Activated CD4-positive, alpha-beta T cell treated with anti-CD3 and anti-CD28 coated beads for 36 hours (primary cell): ENCODE measurements around the gene ARPC3. TPM values are rescaled to one million over a fixed set of nuclear protein-coding genes. Genes with fewer than 3 reads are reported as not detected.
"Not testable (repeated sequence)": the region's sequence is repeated elsewhere in the genome, so short reads cannot be mapped to it uniquely, and the experiment has no call there.

Source experiments
- ATAC-seq: fragments of 200-7000 bp; cut with Tn5 transposase; one replicate; pipeline ENCODE4 v1.10.0; 2021; ENCODE audit warnings: mild to moderate bottlenecking, moderate library complexity
- CTCF ChIA-PET: fragments of 350-600 bp; sonication (Branson Sonifier 250); formaldehyde crosslinking; loops from one replicate; lab custom pipeline; 2021; ENCODE audit warnings: antibody characterized with exemption; lab: Charles Lee
- POLR2A ChIA-PET: fragments of 350-600 bp; sonication (Branson Sonifier 250); formaldehyde crosslinking; loops from one replicate; lab custom pipeline; 2021; ENCODE audit warnings: antibody characterized with exemption, inconsistent platforms; lab: Charles Lee
- DNase-seq: peaks from one replicate; pipeline ENCODE4 v3.0.0-alpha.2; 2020
- H3K27ac Mint-ChIP-seq: one replicate; pipeline ENCODE4 v1.8.0; 2021; ENCODE audit warnings: mixed read lengths
- H3K27me3 Mint-ChIP-seq: one replicate; pipeline ENCODE4 v1.8.0; 2021; ENCODE audit warnings: mixed read lengths
- H3K36me3 Mint-ChIP-seq: one replicate; pipeline ENCODE4 v1.8.0; 2021; ENCODE audit warnings: low read depth, mixed read lengths
- H3K4me1 Mint-ChIP-seq: one replicate; pipeline ENCODE4 v1.8.0; 2021; ENCODE audit warnings: mixed read lengths
- H3K4me3 Mint-ChIP-seq: one replicate; pipeline ENCODE4 v1.8.0; 2021; ENCODE audit warnings: mild to moderate bottlenecking, moderate library complexity, mixed read lengths
- H3K9me3 Mint-ChIP-seq: one replicate; pipeline ENCODE4 v1.8.0; 2021; ENCODE audit warnings: low read depth, mixed read lengths
- intact Hi-C, 2 experiments: fragments of 100-400 bp; cut with DNase I in 1 of 2; cut with micrococcal nuclease in 1 of 2; formaldehyde crosslinking; loops; one replicate each; pipeline versions ENCODE4 v1.14.2 to v1.15.1; 2022 to 2024; cut with DNase I, micrococcal nuclease
- total RNA-seq, 2 experiments: library from RNA; stranded (reverse); gene quantifications; one replicate each; pipeline ENCODE4 v1.2.3, GENCODE V29; 2021

ARPC3 gene
- total RNA-seq, 2 experiments from 2014 or later, result 244 to 422 TPM

- ATAC-seq, intact Hi-C loops, H3K4me1 Mint-ChIP-seq, H3K27ac Mint-ChIP-seq, H3K27me3 Mint-ChIP-seq, H3K36me3 Mint-ChIP-seq, DNase-seq, H3K9me3 Mint-ChIP-seq, H3K4me3 Mint-ChIP-seq: not testable (repeated sequence)
- POLR2A ChIA-PET, result interaction anchor here (0.6 to 0.7 kb wide), 2 partner anchors 295 to 1422 kb away, joined by 5 to 8 read pairs; no protein-coding TSS in a partner anchor
- CTCF ChIA-PET, result interaction anchor here (0.7 to 2.5 kb wide), 3 partner anchors 11 to 384 kb away, joined by 3 to 19 read pairs (median 3); no protein-coding TSS in a partner anchor
Observed at GRCh38 chr12:110420644-110421043, 29.5 kb downstream of the ARPC3 start.

- H3K4me1 Mint-ChIP-seq, DNase-seq, intact Hi-C loops, H3K9me3 Mint-ChIP-seq, H3K4me3 Mint-ChIP-seq, H3K27me3 Mint-ChIP-seq, H3K36me3 Mint-ChIP-seq, H3K27ac Mint-ChIP-seq, ATAC-seq: not testable (repeated sequence)
- ChIA-PET CTCF (interaction anchor here (4.6 kb wide), 1 partner anchor 14 kb away, joined by 19 read pairs; no protein-coding TSS in a partner anchor), POLR2A (interaction anchor here (0.6 kb wide), 1 partner anchor 211 kb away, joined by 6 read pairs; no protein-coding TSS in a partner anchor)
Observed at GRCh38 chr12:110417113-110417512, 33.0 kb downstream of the ARPC3 start.

GRCh38 chr12:110410086-110410485, 40.1 kb downstream of the ARPC3 start:
- CTCF ChIA-PET, result interaction anchor here (0.6 kb wide), 1 partner anchor 18 kb away, joined by 3 read pairs; no protein-coding TSS in a partner anchor
- ATAC-seq, H3K36me3 Mint-ChIP-seq, H3K27me3 Mint-ChIP-seq, H3K9me3 Mint-ChIP-seq, H3K4me3 Mint-ChIP-seq, intact Hi-C loops, H3K27ac Mint-ChIP-seq, POLR2A ChIA-PET, DNase-seq, H3K4me1 Mint-ChIP-seq: not testable (repeated sequence)

- peaks cover 18% of the 10 kb centered on the region for H3K4me1 Mint-ChIP-seq
Observed at GRCh38 chr12:110405126-110405662, 44.9 kb downstream of the ARPC3 start.

GRCh38 chr12:110403976-110404682, 46.0 kb downstream of the ARPC3 start:
- intact Hi-C loops, result loop anchor here (1.0 to 5.0 kb wide), 12 partner anchors 27 to 832 kb away; partner anchors contain the start of genes ATP2A2 (in 2 of the 2), ARPC3 (in 1 of the 2), FAM216A (in 1 of the 2) and FAM222A (in 1 of the 2)
- Mint-ChIP-seq H3K27ac (peak overlapping the region; percentile 99), H3K4me1 (peaks cover 21% of the 10 kb centered on the region), H3K27me3 (no peaks in the 10 kb centered on the region), H3K36me3 (peaks cover 20% of the 10 kb centered on the region), H3K4me3 (peak overlapping the region; percentile 88), H3K9me3 (no peaks in the 10 kb centered on the region)
- DNase-seq (peak; percentile 87), ATAC-seq (peak; percentile 59)
- ChIA-PET CTCF (interaction anchor here (1.0 to 2.3 kb wide), 3 partner anchors 25 to 124 kb away, joined by 3 to 8 read pairs (median 4); partner anchors contain the start of gene ATP2A2), POLR2A (no interaction called here)

More at GRCh38 chr12:110405126-110405662, 44.9 kb downstream of the ARPC3 start:
- ATAC-seq, H3K9me3 Mint-ChIP-seq, POLR2A ChIA-PET, DNase-seq, H3K27ac Mint-ChIP-seq, H3K27me3 Mint-ChIP-seq, H3K4me3 Mint-ChIP-seq: not testable (repeated sequence)
- intact Hi-C loops, result loop anchor here in 1 of 2 experiments (2.0 kb wide), 1 partner anchor 124 kb away; the partner anchor contains the start of gene ATP2A2
- CTCF ChIA-PET, result interaction anchor here (0.7 to 2.3 kb wide), 4 partner anchors 20 to 125 kb away, joined by 3 to 8 read pairs (median 4); partner anchors contain the start of gene ATP2A2
- H3K36me3 Mint-ChIP-seq, result peaks cover 13% of the 10 kb centered on the region

GRCh38 chr12:110403146-110403975, 46.8 kb downstream of the ARPC3 start, which contains the start of gene ANAPC7:
TSS of gene ANAPC7 (minus strand) at chr12:110403708. CDS start at chr12:110403627, 81 bp downstream.
- Mint-ChIP-seq H3K36me3 (peaks cover 22% of the 10 kb centered on the region), H3K4me1 (peaks cover 21% of the 10 kb centered on the region), H3K4me3 (peak within 1 kb of the TSS; percentile 88), H3K27me3 (no peaks in the 10 kb centered on the region), H3K27ac (peak within 1 kb of the TSS; percentile 99), H3K9me3 (no peaks in the 10 kb centered on the region)
- intact Hi-C loops, result loop anchor here (1.0 to 5.0 kb wide), 9 partner anchors 44 to 831 kb away; partner anchors contain the start of genes ARPC3 (in 1 of the 2), ATP2A2 (in 1 of the 2), FAM216A (in 1 of the 2) and FAM222A (in 1 of the 2)
- POLR2A ChIA-PET, result interaction anchor here (1.2 kb wide), 1 partner anchor 98 kb away, joined by 3 read pairs; no protein-coding TSS in a partner anchor
- CTCF ChIA-PET, result interaction anchor here (2.3 kb wide), 1 partner anchor 28 kb away, joined by 8 read pairs; no protein-coding TSS in a partner anchor
- ATAC-seq (peak; percentile 94), DNase-seq (peak; percentile 93)

Other genes with a start within 250 kb of the ARPC3 start
- 100 to 1,000 TPM; 116 to 130 TPM for gene ATP2A2, start 169.1 kb downstream of the ARPC3 start, total RNA-seq
- 10 to 100 TPM; 52.6 to 63.6 TPM for gene ANAPC7, start 46.6 kb downstream of the ARPC3 start, total RNA-seq
- 10 to 100 TPM; 37.8 to 62.0 TPM for gene GPN3, start 17.9 kb upstream of the ARPC3 start, total RNA-seq
- 10 to 100 TPM; 55.2 to 57.5 TPM for gene FAM216A, start 18.5 kb upstream of the ARPC3 start, total RNA-seq
- gene VPS29, start 51.8 kb upstream of the ARPC3 start, total RNA-seq, result 100 to 1,000 TPM in 1 of 2 experiments, 10 to 100 TPM in 1; 84.4 to 103 TPM
- 1 to 10 TPM; 1.5 to 2.2 TPM for gene RAD9B, start 52.0 kb upstream of the ARPC3 start, total RNA-seq
- gene PPTC7, start 133.0 kb upstream of the ARPC3 start, total RNA-seq, result 10 to 100 TPM; 33.4 to 36.5 TPM
- 1 to 10 TPM; 7.2 to 7.3 TPM for gene TCTN1, start 163.8 kb upstream of the ARPC3 start, total RNA-seq
- gene HVCN1, start 238.8 kb upstream of the ARPC3 start, total RNA-seq, result 1 to 10 TPM; 4.4 to 4.7 TPM